ENCODE measurements around the gene LCLAT1. TPM values are rescaled to one million over a fixed set of nuclear protein-coding genes. Genes with fewer than 3 reads are reported as not detected.

LCLAT1 gene
- polyA plus RNA-seq, 5 donors: 10.6 to 15.9 (median 12.7) TPM

DNA sequence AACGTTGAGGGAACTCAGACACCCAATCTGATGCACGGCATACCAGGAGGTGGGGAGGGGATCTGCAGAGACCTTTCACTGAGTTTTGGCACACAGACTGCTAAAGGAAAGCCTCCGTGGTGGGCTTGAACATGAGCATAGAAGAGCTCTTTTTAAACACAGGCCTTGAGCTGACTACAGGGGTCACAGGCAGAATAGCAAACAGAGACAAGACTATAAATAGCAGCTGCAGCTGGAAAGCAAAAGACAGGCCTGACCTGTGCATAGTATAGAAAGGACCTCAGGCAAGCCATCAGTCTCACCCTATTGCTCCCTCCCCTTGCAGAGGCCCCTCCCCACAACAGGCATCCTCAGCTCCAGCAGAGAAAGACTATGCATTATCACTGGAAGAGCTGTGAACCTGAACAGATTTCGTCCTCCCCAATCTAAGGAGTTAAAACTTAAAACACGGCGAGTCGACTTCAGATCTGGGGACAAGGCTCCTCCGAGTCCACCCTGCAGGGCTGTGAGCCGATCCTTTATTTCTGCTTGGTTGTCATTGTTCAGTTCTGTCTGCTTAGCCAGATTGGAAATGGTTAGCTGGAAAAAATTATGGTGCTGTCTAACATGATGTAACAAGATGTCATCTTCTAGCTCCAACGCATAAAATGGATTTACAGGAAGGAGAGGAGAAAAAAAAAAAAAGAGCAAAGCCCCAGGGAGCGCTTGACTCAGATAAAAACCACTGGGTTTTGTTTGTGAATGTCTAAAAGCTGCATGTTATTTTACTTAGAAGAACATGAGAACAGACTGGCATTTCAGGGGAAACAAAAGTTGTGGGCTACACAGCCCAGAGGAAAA is 25.2 kb upstream of the LCLAT1 start:
- no peak for DNase-seq

DNA sequence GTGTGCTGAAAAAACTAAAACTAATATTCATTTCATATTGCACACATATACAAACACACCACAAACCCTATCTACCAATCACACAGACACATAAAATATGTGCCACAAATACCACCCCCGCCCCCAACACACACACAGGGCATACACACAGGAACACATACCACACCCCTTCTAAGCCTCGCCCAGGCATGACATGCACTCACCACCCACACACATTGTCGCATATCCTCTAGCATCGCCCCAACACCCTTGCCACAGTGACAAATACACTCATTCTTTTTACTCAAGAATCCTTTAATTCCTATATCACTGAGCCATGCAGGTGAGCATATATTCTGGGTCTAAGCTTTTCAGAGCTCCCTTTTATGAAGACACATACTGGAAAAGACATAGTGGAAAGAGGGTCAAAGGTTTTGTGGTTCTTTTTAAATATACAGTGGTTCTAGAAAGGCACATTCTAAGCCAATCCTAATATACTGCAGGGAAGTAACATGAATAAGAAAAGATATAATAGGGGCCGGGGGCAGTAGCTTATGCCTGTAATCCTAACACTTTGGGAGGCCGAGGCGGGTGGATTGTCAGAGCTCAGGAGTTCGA is 24.5 kb upstream of the LCLAT1 start:
- DNase-seq: no peak

DNA sequence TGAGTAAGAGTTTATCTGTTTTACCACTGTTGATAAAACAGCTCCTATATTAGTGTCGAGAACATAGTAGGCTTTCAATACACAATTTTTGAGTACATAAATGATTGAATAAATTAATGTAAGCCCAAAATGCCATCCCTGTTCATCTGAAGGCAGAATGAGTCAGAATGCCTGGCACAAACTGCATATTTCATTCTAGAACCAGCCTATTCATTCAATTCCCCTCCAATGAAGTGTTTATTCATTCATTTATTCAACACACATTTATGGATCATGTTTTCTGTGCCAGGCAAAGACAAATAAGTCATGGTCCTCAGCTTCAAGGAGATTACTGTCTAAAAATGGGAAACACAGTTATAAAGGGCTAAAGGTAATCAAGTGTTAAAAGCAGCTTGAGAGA is 22.8 kb upstream of the LCLAT1 start:
- DNase-seq: no peak

DNA sequence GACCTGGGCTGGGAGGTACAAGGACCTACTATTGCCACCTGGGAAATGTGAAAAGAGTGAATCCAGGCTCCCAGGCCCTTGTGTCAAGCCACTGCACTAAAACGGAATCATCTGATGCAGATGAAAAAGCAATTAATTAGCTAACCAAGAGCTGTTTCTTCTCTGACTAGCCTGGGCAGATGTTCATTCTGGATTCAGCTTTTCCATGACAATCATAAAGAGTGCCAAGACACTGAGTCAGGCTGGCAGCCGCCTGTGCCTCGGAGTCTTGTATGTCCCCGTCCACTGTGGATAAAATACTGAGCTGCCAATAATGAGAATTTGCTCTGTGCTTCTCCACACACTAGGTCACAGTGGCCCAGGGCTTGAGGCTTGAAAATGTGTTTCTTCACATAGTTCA is 21.7 kb upstream of the LCLAT1 start:
- DNase-seq: no peak

DNA sequence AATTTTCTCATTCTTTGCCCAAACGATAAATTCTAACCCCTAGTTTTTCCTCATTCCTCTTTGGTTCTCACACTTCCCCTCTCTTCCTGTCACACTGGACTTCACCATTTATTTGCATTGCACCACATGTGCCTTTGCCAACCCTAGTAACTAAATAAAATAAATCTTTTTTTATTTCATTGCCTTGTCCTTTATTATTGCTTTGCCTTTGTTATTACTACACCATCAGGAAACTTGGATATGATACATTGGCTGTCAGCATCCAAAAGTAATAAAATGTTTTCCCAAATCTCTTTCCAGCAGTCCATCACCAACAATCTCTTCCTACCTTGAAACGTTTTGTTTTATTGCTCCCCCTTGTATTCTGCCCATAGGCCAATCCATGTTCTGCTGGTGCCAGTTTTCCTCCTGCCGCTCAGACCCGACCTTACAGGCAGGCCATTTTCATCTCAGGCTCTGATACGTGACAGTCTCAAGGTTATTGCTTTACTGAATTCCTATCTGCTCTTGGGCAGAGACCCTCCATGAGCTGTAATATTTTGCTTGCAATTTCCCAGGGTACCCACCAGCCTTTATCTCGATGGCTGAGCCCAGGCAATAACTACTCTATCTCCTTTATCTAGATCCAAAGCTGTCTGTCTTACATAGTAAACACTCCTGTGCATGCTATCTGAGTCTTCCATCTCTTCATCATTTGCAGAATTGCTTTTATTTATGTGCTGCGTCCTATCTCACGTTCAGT is 19.3 kb upstream of the LCLAT1 start:
- no peak for DNase-seq

DNA sequence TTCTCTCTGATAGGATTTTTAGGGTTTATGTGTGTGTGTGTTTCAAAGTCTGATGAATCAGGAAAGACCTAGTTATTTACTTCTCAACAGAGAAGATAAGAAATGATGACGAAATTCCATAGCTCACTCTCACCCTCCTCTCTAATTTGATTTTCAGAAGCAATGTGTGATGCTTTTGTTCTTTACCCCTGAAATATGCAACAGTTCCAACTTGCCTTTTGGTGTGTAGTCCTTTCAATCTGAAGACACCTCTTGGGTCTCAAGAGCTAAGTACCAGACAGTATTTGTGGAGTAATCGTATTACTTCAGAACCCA is 18.7 kb upstream of the LCLAT1 start:
- DNase-seq: no peak

DNA sequence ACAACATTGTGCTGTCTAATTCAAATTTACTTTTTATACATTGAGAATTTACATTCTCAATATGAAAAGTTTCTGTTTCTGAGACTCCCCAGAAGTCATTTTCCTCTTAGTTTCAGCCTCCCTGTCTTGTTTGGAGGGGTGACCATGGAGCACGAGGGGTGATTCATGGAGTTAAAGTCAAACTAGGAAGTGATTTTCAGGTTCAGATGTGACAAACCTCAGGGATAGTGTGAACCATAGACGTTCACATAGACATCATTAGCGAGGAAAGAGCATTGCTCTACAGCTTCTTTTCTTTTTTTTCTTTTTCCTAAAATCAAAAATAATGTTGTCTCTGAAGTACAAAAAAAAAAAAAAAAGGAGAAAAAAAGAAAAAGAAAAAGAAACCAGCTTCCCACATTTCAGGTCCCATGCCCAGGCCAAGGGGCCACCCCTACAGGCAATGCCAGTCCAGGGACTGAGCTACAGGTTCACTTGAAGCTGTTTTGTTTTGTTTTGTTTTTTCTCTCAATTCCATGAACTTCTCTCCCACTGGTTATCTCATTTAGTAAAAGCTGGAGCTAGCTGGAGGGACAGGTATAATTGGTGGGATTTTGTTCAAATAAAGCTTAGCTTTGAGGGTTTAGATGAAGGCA is 18.1 kb upstream of the LCLAT1 start:
- no peak for DNase-seq

DNA sequence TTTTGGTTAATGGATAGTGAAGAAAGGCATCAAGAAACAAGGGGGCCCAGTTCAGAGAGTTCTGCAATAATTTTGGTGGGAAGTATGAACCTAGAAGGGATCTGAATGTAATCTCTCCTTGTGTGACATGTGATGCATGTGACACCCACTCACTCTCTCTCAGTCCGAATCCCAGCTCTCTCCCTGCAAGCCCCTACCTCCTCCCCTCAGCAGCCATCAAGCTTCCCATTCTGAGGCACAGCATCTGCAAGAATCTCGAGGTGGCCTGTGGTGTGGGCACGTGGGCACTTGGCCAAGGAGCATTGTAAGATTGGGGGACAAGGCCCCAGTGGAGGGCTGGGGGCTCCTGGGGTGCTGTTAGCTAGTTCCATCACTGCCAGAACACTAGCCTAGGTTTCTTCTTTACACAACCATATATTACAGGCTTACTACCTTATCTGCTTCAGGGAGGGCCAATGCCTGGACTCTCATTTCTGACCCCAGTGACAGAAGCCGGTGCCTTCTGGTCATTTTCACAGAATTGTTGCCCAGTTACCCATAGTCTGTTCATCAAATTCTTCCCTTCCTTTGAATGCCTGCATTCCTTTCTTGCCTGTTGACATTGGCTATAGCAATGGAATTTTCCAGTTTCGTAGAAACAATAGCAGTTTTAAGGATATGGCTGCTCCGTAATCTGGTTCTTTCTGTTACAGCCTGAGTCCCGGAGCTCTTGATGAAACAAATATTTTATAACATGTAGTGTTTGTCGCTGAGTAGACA is 13.3 kb upstream of the LCLAT1 start:
- no peak for DNase-seq

DNA sequence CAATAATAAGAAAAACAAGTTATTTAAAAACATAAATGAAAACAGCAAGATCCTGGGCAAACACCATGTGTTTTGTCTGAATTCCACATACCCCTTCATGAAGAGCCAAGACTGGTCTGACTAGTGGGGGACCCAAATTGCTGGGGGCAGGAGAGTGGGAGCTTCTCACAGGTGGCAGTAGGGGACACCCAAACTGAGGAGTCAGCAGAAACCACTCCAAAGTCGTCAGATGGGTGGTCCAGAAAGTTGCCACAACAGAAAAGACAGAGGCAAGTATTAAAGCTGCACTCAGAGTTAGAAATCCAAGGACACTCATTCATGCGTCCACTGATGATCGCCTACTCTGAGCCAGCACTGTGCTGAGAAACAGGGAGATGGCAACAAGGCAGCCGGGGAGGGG is 12.3 kb upstream of the LCLAT1 start:
- no peak for DNase-seq

DNA sequence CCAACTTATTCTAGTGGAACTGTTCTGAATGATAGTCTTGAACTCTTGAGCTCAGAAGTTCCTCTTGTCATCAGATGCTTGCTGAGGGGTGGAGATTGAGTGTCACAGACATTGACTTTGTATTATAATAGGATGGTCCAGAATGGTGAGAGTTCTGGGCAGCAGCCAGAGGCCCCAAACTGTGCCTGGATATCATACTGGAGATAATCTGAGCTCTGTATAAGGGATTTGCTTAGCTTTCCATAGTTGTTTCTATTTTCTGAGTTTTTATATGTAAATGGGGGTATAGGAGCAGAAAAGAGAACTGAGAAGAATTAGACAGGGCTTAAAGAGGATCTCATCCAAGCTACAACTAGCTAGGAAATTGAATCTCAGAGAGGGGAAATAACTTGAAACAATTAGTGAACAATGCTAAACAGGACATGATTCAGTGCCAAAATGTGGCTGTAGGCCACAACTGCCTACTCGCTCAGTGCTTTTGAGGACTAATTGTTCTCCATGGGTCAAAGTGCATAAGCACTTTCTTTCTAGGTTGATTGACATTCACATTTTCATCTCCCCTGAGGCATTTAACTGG is 10.1 kb upstream of the LCLAT1 start:
- DNase-seq: no peak

DNA sequence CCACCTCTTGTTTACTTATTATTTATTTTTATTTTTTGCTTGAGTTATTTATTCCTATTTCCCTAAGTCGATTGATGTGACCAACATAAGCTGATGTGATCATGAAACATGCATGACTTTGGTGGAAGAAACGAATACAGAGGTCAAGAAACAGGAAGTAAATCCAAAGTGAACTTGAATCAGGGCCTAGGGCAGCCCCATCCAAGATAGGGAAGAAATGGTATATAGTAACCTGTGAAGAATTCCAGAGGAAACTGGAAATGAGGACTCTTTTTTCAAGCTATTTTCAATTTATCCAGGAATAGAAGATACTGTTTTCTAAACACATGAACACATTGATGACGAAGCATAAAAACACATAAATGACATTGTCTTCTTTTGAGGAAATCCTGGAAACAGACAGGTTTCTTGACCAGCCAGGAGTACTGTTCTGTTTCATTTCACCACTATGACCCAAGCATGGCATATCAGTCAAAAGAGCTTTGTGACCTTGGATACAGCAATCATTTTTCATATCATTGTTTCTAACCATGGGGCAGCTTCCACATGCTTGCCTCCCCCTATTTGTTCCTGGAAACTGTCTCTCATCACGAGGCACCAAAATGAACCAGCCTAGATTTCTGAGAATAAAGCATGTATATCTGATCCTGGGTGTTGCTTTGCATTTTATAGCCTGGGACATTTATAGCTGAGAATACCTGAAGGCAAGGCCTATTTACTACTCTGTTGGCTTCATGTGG is 9.1 kb upstream of the LCLAT1 start:
- no peak for DNase-seq

DNA sequence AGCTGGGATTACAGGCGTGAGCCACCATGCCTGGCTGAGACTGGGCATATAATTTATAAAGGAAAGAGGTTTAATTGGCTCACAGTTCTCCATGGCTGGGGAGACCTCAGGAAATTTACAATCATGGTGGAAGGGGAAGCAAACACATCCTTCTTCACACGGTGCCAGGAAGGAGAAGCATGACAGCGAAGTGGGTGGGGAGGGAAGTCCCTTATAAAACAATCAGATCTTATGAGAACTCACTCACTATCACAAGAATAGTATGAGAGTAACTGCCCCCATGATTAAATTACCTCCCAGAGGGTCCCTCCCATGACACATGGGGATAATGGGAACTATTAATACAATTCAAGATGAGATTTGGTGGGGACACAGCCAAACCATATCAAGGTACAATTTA is 7.8 kb upstream of the LCLAT1 start:
- DNase-seq: no peak

DNA sequence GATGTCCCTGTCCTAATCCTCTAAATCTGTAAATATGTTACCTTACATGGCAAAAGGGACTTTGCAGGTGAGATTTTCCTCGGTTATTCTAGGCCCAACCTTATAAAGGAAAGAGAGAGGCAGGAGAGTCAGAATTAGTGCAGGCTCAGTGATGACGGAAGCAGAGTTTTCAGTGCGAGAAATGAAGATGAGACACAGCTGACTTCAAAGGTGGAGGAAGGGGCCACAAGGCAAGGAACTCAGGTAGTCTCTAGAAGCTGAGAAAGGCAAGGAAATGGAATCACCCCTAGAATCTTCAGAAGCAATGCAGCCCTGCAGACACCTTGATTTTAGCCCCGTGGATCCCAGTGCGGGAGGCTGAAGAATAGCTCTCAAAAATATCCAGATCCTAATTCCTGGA is 7.2 kb upstream of the LCLAT1 start:
- no peak for DNase-seq

DNA sequence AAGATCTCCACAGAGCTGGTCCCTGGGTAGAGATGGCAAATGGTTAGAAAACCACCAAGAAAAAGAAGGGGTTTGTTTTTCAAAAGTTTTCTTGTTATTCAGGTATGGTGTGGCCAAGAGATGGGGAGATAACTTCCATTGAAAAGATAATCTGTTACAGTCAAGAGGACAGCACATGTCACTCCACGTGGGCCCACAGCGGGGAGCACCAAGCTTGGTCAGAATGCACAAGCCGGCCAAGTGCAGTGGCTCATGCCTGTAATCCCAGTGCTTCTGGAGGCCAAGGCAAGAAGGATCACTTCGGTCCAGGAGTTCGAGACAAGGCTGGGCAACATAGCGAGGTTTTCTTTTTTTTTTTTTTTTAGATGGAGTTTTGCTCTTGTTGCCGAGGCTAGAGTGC is 6.0 kb upstream of the LCLAT1 start:
- no peak for DNase-seq

DNA sequence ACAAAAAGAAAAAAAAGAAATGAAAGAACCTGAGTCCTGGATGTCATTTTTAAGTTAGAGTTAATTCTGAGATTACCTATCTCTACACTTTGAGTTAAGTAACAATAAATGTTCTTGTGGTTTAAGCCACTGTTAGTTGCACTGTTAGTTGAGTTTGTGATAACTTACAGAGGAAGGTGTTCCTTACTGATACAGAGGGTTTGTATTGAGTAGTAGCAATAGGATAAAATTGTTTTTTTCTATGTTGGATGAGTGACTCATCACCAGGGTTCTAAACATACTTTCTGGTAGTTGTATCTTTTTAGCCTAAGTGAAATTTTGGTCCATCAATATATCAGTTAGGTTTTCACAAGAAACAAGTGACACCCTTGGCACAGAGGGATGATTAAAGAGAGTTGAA is 4.0 kb upstream of the LCLAT1 start:
- no peak for DNase-seq

DNA sequence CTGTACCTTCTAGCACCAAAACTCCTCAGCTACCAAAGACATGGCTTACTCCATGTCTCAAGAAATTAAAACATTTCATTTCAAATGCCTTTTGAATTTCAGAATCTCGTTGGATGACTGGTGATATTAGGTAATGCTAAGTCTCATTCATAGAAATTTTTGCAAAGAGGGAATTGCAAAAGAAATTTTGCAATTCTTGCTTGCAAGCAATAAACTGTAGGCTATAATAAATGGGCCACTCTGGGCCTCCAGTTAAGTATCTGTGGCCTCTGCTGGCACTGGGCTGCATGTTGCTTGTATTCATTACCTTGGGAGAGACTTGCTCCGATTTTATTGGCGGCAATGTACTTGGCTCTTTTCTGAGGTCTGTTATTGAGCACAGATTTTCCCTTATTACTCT is 2.8 kb upstream of the LCLAT1 start:
- DNase-seq: no peak

DNA sequence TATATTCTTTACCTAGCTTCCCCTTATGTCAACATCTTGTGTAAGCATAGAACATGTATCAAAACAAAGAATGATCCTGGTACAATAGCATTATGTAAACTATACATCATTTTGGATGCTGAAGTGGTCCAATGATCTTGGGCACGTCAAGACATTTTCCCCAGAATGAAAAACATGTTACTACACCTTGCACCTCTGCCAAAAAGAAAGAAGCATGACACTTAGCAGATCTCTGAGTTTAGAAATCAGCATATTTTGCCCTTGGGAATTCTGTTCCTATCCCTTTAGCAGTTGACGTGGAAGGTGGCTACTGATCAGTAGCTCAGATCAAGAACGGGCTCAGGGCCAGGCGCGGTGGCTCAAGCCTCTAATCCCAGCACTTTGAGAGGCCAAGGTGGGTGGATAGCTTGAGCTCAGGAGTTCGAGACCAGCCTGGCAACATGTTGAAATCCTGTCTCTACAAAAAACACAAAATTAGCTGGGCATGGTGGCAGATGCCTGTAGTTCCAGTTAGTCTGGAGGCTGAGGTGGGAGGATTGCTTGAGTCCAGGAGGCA is 1.7 kb upstream of the LCLAT1 start:
- no peak for DNase-seq

DNA sequence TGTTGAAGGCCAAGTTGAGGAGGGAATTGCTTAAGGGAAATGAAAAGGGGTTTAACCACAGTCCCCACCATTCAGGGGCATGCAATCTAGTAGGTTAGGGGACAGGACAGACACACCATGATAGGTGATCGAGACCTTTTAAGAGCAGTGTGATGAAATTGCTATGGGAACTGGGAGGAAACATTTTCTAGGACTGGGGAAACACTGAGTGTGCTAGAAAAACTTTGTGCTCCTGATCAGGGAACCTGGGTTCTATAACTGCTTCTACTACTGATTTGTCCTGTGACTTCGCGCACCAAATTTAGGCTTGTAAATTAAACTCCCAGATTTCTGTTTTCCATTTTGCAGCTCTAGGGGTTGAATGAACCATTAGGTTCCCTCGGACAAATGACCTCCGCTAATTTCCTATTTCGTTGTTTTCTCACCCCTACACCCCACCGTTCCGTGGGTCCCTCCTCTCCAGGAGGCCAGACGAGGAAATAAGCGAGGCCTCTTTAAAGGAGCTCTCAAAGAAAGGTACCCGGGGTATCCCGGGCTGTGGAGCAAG is 371 bp upstream of the LCLAT1 start:
- no peak for DNase-seq

DNA sequence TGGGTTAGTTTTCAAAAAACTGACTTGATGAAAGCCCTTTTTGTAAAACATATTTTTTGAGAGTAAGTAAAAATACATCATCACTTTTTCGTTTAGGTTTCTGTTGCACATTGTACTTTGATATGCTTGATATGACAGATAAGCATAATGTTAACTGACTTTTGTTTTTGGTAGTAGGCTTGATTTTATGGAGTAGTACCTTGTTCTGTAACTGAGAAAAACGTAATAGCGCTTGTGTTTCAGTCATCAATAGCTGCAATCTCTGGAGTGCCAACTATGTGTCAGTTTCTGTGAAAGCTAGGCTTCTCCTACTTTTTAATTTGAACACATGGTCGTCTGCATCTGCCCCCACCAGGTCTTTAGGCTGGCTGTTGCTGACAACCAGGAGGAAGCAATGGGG is 1.3 kb downstream of the LCLAT1 start:
- DNase-seq: no peak

DNA sequence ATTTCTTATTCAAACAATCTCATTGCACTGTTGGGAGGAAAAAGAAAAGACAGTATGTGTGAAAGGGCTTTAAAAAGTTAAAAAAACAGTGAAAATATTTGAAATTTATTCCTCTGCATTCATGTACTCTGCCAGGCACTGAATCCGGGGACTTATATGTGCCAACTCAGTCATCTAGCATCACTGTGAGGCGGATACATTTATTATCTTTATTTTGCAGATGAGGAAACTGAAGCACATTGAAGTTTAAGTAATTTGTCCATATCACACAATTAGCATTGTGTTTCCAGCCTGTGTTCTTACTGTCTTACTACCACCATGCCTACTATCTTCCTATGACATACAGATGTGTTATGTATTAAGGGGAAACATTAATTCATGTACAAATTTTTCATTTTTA is 1.8 kb downstream of the LCLAT1 start:
- no peak for DNase-seq

All from right lung (tissue), 5 donors.